BLaER1 (cell line): ENCODE results near the gene CROCC.
"Not testable (repeated sequence)": the region's sequence is repeated elsewhere in the genome, so short reads cannot be mapped to it uniquely, and the experiment has no call there.

Experiments
- H3K27ac ChIP-seq: shearing (Covaris generic); formaldehyde crosslinking; 2 replicates; pipeline ENCODE4 v1.8.1; 2022
- H3K27me3 ChIP-seq: shearing (Covaris generic); formaldehyde crosslinking; 2 replicates; pipeline ENCODE4 v1.8.1; 2022
- H3K36me3 ChIP-seq: shearing (Covaris generic); formaldehyde crosslinking; 2 replicates; pipeline ENCODE4 v1.8.1; 2022
- H3K4me1 ChIP-seq: shearing (Covaris generic); formaldehyde crosslinking; 2 replicates; pipeline ENCODE4 v1.8.1; 2022
- H3K4me2 ChIP-seq: shearing (Covaris generic); formaldehyde crosslinking; 2 replicates; pipeline ENCODE4 v1.8.1; 2022
- H3K4me3 ChIP-seq: shearing (Covaris generic); formaldehyde crosslinking; 2 replicates; pipeline ENCODE4 v1.8.1; 2022
- H3K9ac ChIP-seq: shearing (Covaris generic); formaldehyde crosslinking; 2 replicates; pipeline ENCODE4 v1.8.1; 2022
- H3K9me3 ChIP-seq: shearing (Covaris generic); formaldehyde crosslinking; 2 replicates; pipeline ENCODE4 v1.8.1; 2022
- H4K20me1 ChIP-seq: shearing (Covaris generic); formaldehyde crosslinking; 2 replicates; pipeline ENCODE4 v1.8.1; 2022
- Cebpa-rat ChIP-seq: shearing (Covaris generic); IDR thresholded peaks from 2 replicates; pipeline ENCODE4 v1.8.1; 2022

CROCC gene

GRCh38 chr1:16900751-16901150, 21.0 kb upstream of the CROCC start:
- TF ChIP-seq Cebpa-rat, result no peak
- Histone ChIP-seq H3K9ac (peak overlapping the region; percentile 0; the same call in 1 of the 2 replicates), H3K4me2 (peak overlapping the region; percentile 29), H3K9me3 (peaks cover 4% of the 10 kb centered on the region), H3K4me3 (no peak overlapping the region), H3K27me3 (no peaks in the 10 kb centered on the region), H4K20me1 (no peaks in the 10 kb centered on the region), H3K36me3 (no peaks in the 10 kb centered on the region), H3K4me1 (peaks cover 54% of the 10 kb centered on the region), H3K27ac (no peak overlapping the region)

DNA sequence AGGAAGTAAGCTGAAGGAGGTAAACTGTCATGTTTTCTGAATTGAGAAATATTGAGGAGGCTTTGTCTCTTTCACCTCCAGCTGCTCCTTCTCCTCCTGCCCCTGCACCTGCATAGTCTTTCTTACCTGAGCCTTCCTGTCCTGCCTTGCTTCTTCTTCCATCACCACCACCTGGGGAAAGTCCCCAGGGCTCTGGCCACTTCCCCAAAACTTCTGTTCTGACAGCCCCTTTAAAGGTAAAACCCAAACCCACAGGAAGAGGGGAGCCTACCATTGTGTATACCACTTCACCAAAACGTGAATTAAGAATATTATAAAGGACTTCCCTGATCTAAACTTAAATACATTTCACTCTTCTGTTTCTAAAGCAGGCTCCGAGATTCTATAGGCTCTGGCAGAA, 20.4 kb upstream of the CROCC start:
- H3K27ac ChIP-seq, H3K27me3 ChIP-seq: not testable (repeated sequence)

DNA sequence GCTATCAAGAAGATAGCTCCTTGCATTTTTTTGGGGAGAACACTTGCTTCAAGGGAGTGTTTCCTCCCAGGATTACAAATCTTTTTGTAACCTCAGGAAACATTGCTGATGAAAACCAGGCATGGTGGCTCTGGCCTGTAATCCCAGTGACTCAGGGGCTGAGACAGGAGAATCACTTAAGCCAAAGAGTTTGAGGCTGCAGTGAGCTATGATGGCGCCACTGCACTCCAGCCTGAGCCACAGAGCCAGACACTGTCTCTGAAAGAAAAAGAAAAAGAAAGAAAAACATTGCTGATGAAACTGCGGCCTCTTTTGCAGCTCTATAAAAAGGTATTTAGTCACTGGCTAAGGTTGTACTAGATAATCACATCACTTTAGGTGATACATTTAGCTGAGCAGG, 18.7 kb upstream of the CROCC start:
- Histone ChIP-seq H3K4me3 (peak overlapping the region; percentile 65; the same call in 1 of the 2 replicates), H3K9me3 (peaks cover 21% of the 10 kb centered on the region), H4K20me1 (no peaks in the 10 kb centered on the region), H3K36me3 (no peaks in the 10 kb centered on the region), H3K27ac (peak overlapping the region; percentile 99), H3K9ac (peak overlapping the region; percentile 98), H3K27me3 (no peaks in the 10 kb centered on the region), H3K4me1 (peaks cover 62% of the 10 kb centered on the region), H3K4me2 (peak overlapping the region; percentile 85)
- TF ChIP-seq Cebpa-rat, result no peak

More for the DNA sequence above, 20.4 kb upstream of the CROCC start:
- Histone ChIP-seq H3K4me1 (peaks cover 60% of the 10 kb centered on the region), H3K4me2 (peak overlapping the region; percentile 29), H3K9me3 (peaks cover 11% of the 10 kb centered on the region)
- not testable (repeated sequence) for H3K9ac ChIP-seq, H4K20me1 ChIP-seq, H3K36me3 ChIP-seq, H3K4me3 ChIP-seq

- H4K20me1 ChIP-seq, result no peaks in the 10 kb centered on the region
- H3K9ac ChIP-seq, result peak overlapping the region; percentile 98
- peaks cover 62% of the 10 kb centered on the region for H3K4me1 ChIP-seq
- peak overlapping the region; percentile 65 for H3K4me3 ChIP-seq
- no peak for TF ChIP-seq Cebpa-rat
- no peaks in the 10 kb centered on the region; the same call in 1 of the 2 replicates for H3K36me3 ChIP-seq
- H3K27ac ChIP-seq, result peak overlapping the region; percentile 99
- H3K4me2 ChIP-seq, result peak overlapping the region; percentile 85
- H3K27me3 ChIP-seq, result no peaks in the 10 kb centered on the region
- peaks cover 21% of the 10 kb centered on the region for H3K9me3 ChIP-seq
These were observed 18.3 kb upstream of the CROCC start for GRCh38 chr1:16903458-16903796.

- peak overlapping the region; percentile 65 for H3K4me3 ChIP-seq
- H3K9ac ChIP-seq, result peak overlapping the region; percentile 98
- H4K20me1 ChIP-seq, result no peaks in the 10 kb centered on the region
- no peaks in the 10 kb centered on the region for H3K27me3 ChIP-seq
- no peaks in the 10 kb centered on the region; the same call in 1 of the 2 replicates for H3K36me3 ChIP-seq
- no peak for TF ChIP-seq Cebpa-rat
- peaks cover 62% of the 10 kb centered on the region for H3K4me1 ChIP-seq
- H3K27ac ChIP-seq, result peak overlapping the region; percentile 99
- H3K4me2 ChIP-seq, result peak overlapping the region; percentile 85
- H3K9me3 ChIP-seq, result peaks cover 21% of the 10 kb centered on the region
These were observed 17.1 kb upstream of the CROCC start for GRCh38 chr1:16904560-16905109.

GRCh38 chr1:16905110-16905867, 16.4 kb upstream of the CROCC start:
- H4K20me1 ChIP-seq, result no peaks in the 10 kb centered on the region
- H3K9me3 ChIP-seq, result peaks cover 21% of the 10 kb centered on the region
- H3K9ac ChIP-seq, result peak overlapping the region; percentile 98
- no peaks in the 10 kb centered on the region; the same call in 1 of the 2 replicates for H3K36me3 ChIP-seq
- no peak for TF ChIP-seq Cebpa-rat
- H3K27me3 ChIP-seq, result no peaks in the 10 kb centered on the region
- peak overlapping the region; percentile 65 for H3K4me3 ChIP-seq
- H3K4me2 ChIP-seq, result peak overlapping the region; percentile 85
- H3K4me1 ChIP-seq, result peaks cover 67% of the 10 kb centered on the region
- peak overlapping the region; percentile 99 for H3K27ac ChIP-seq

DNA sequence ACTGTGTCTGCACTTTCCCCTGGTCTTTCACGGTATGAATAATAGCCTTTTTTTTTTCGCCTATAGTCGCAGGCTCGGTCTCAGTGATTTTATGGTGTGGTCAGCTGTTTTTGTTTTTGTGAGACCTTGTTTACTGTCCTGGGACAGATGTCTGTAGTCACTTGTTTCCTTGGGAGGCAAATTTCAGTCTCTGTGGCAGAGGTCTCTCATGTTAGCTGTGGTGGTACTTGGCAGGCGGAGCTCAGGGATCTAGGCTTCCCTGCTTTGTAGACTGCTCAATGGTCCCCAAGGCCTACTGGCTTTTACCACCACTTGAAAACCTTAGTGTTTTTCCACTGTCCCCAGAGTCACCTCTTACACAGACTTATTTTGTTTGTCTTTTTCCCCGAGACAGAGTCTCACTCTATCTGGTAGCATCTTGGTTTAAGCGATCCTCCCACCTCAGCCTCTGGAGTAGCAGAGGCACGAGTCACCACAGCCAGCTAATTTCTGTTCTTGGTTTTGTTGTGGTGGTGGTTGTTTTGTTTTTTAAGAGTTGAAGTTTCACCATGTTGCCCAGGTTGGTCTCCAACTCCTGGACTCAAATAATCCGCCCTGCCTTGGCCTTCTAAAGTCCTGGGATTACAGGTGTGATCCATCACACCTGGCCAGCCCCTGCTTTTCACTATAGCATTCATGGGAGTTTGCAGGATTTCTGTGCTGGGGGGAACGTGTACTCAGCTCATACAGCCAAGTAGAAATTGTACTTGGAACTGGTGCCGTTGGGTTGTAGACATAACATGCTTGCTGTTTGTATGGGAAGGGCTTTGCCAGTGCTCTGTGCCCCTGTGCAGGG, 15.6 kb upstream of the CROCC start:
- H3K4me2 ChIP-seq, result peak overlapping the region; percentile 85
- H3K27ac ChIP-seq, result peak overlapping the region; percentile 99
- no peaks in the 10 kb centered on the region for H3K27me3 ChIP-seq
- peaks cover 21% of the 10 kb centered on the region for H3K9me3 ChIP-seq
- H3K9ac ChIP-seq, result peak overlapping the region; percentile 98; the same call in 1 of the 2 replicates
- no peaks in the 10 kb centered on the region; the same call in 1 of the 2 replicates for H3K36me3 ChIP-seq
- TF ChIP-seq Cebpa-rat, result no peak
- peak overlapping the region; percentile 65 for H3K4me3 ChIP-seq
- H3K4me1 ChIP-seq, result peaks cover 63% of the 10 kb centered on the region
- H4K20me1 ChIP-seq, result no peaks in the 10 kb centered on the region

DNA sequence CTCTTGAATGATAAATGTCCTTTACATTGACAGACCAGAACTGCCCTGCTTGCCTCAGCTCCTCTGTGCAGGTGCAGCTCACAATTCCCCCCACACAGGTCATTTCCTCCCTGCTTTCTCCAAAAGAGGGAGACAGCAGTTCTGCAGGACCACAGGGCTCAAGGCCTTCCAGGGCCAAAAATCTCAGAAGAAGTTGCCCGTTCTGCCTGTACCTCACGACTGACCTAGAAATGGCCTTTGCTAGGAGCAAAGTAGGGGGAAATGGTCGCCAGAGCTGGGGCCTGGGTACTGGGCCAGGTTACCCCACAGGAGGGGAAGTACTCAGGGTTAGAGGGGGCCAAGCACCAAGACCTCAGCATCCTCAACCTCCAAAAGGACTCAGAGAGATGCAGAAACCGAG, 14.9 kb upstream of the CROCC start:
- Histone ChIP-seq H3K27me3 (no peaks in the 10 kb centered on the region), H4K20me1 (no peaks in the 10 kb centered on the region), H3K4me3 (no peak overlapping the region), H3K27ac (no peak overlapping the region), H3K9ac (no peak overlapping the region), H3K4me2 (peak overlapping the region; percentile 85), H3K36me3 (no peaks in the 10 kb centered on the region; the same call in 1 of the 2 replicates), H3K4me1 (peaks cover 57% of the 10 kb centered on the region), H3K9me3 (peaks cover 21% of the 10 kb centered on the region)
- TF ChIP-seq Cebpa-rat, result no peak

GRCh38 chr1:16907870-16908758, 13.6 kb upstream of the CROCC start:
- no peaks in the 10 kb centered on the region; the same call in 1 of the 2 replicates for H3K36me3 ChIP-seq
- no peaks in the 10 kb centered on the region for H4K20me1 ChIP-seq
- H3K9ac ChIP-seq, result no peak overlapping the region
- H3K4me1 ChIP-seq, result peaks cover 58% of the 10 kb centered on the region
- H3K4me2 ChIP-seq, result peak overlapping the region; percentile 85; the same call in 1 of the 2 replicates
- no peak overlapping the region for H3K27ac ChIP-seq
- no peak overlapping the region for H3K4me3 ChIP-seq
- H3K27me3 ChIP-seq, result no peaks in the 10 kb centered on the region
- TF ChIP-seq Cebpa-rat, result no peak
- H3K9me3 ChIP-seq, result peaks cover 21% of the 10 kb centered on the region

GRCh38 chr1:16911851-16912721, 9.6 kb upstream of the CROCC start:
- not testable (repeated sequence) for H3K27ac ChIP-seq, H3K9ac ChIP-seq, H3K27me3 ChIP-seq, H4K20me1 ChIP-seq, H3K9me3 ChIP-seq, H3K4me3 ChIP-seq, H3K36me3 ChIP-seq
- Histone ChIP-seq H3K4me2 (peak overlapping the region; percentile 96), H3K4me1 (peaks cover 53% of the 10 kb centered on the region)

DNA sequence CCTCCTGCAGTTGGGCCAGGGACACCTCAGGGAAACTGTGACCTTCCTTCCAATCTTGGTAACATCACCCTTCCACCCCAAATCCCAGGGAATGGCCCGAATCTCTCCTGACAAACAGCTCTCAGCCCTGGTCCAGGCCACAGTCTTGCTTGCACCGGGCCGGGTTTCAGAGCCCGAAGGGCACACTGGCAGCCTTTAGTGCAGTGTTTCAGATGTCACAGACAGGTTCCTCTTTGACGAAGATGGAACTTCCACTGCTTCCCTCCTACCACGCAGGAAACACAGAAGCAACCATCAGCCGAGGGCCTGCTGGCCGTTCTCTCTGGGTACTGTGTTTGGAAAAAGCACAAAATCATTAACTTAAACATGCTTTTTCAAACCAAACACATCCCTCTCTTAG, 9.0 kb upstream of the CROCC start:
- not testable (repeated sequence) for H3K36me3 ChIP-seq, H3K27ac ChIP-seq, H3K4me3 ChIP-seq, H3K9me3 ChIP-seq, H3K27me3 ChIP-seq, H3K9ac ChIP-seq, H4K20me1 ChIP-seq
- H3K4me1 ChIP-seq, result peaks cover 46% of the 10 kb centered on the region
- peak overlapping the region; percentile 96 for H3K4me2 ChIP-seq
